SK-N-SH (cell line): ENCODE data around the gene HOXC4. TPM values are rescaled to one million over a fixed set of nuclear protein-coding genes. Genes with fewer than 3 reads are reported as not detected.

ENCODE experiments used
- CTCF ChIA-PET: fragments of 300-600, 350-600 bp; formaldehyde crosslinking; extraction: SDS; loops from one replicate; lab custom pipeline; 2021; lab: Yijun Ruan, JAX
- POLR2A ChIA-PET: fragments of 350-600 bp; sonication (Branson Sonifier 250); formaldehyde crosslinking; extraction: SDS; loops from one replicate; lab custom pipeline; 2020; ENCODE audit warnings: antibody characterized with exemption, inconsistent platforms; lab: Yijun Ruan, JAX
- DNase-seq: peaks from one replicate; pipeline ENCODE4 v3.0.0; 2012
- H2AFZ ChIP-seq: fragments of 200-600 bp; sonication (generic); 2 replicates; pipeline ENCODE4 v1.8.1; 2016; ENCODE audit warnings: antibody characterized with exemption, mild to moderate bottlenecking, low read depth
- H3F3A ChIP-seq: fragments of 200-600 bp; sonication (generic); replicated peaks from 2 replicates; pipeline ENCODE3; 2016; ENCODE audit warnings: antibody characterized with exemption, mild to moderate bottlenecking; ENCODE audit not compliant: insufficient read depth
- H3K27ac ChIP-seq, 2 experiments: fragments of 200-500 bp in 1 of 2; fragments of 200-600 bp in 1 of 2; sonication (Bioruptor generic) in 1 of 2; sonication (generic), shearing (Covaris generic) in 1 of 2; 2 replicates each; pipeline versions ENCODE4 v1.5.1 to v1.6.1; 2014 to 2016; ENCODE audit warnings: low read depth in 2 of 2, inconsistent platforms in 1 of 2, low read length in 1 of 2, mild to moderate bottlenecking in 1 of 2, mixed read lengths in 1 of 2
- H3K27me3 ChIP-seq: fragments of 200-600 bp; sonication (generic), shearing (Covaris generic); 2 replicates; pipeline ENCODE4 v1.6.1; 2016; ENCODE audit warnings: mixed run types; ENCODE audit not compliant: insufficient read depth
- H3K36me3 ChIP-seq, 2 experiments: fragments of 200-500 bp in 1 of 2; fragments of 200-600 bp in 1 of 2; sonication (Bioruptor generic) in 1 of 2; sonication (generic) in 1 of 2; replicated peaks in 1 of 2; 2 replicates each; pipeline versions ENCODE3 to v1.5.1; 2014 to 2016; ENCODE audit warnings: low read length in 1 of 2, mild to moderate bottlenecking in 1 of 2; ENCODE audit not compliant: insufficient read depth in 2 of 2, control insufficient read depth in 1 of 2
- H3K4me1 ChIP-seq, 2 experiments: fragments of 200-500 bp in 1 of 2; fragments of 200-600 bp in 1 of 2; sonication (Bioruptor generic) in 1 of 2; sonication (generic), shearing (Covaris generic) in 1 of 2; 2 replicates each; pipeline versions ENCODE4 v1.5.1 to v1.6.1; 2014 to 2016; ENCODE audit warnings: low read depth in 1 of 2, low read length in 1 of 2, mixed run types in 1 of 2; ENCODE audit not compliant: insufficient read depth in 2 of 2, control insufficient read depth in 1 of 2
- H3K4me2 ChIP-seq: fragments of 200-600 bp; sonication (generic), shearing (Covaris generic); 2 replicates; pipeline ENCODE4 v1.6.1; 2017; ENCODE audit warnings: mixed run types
- H3K4me3 ChIP-seq, 2 experiments: fragments of 200-500 bp in 1 of 2; fragments of 200-600 bp in 1 of 2; sonication (Bioruptor generic) in 1 of 2; sonication (generic), shearing (Covaris generic) in 1 of 2; 2 replicates each; pipeline versions ENCODE4 v1.5.1 to v1.8.1; 2014 to 2016; ENCODE audit warnings: low read depth in 2 of 2, inconsistent platforms in 1 of 2, low read length in 1 of 2, mild to moderate bottlenecking in 1 of 2, mixed read lengths in 1 of 2, moderate library complexity in 1 of 2
- H3K79me2 ChIP-seq: fragments of 200-600 bp; sonication (generic); 2 replicates; pipeline ENCODE4 v1.8.1; 2017; ENCODE audit warnings: mild to moderate bottlenecking; ENCODE audit not compliant: insufficient read depth
- H3K9ac ChIP-seq: fragments of 200-600 bp; sonication (generic); 2 replicates; pipeline ENCODE4 v1.6.1; 2017; ENCODE audit warnings: mixed run types
- H3K9me2 ChIP-seq: fragments of 200-600 bp; sonication (generic); 2 replicates; pipeline ENCODE4 v1.6.1; 2017; ENCODE audit warnings: mixed run types
- H3K9me3 ChIP-seq: fragments of 200-600 bp; sonication (generic); 2 replicates; pipeline ENCODE4 v1.6.1; 2017; ENCODE audit warnings: mixed run types, mild to moderate bottlenecking, moderate library complexity
- H4K20me1 ChIP-seq: fragments of 200-600 bp; sonication (generic); 2 replicates; pipeline ENCODE4 v1.6.1; 2017; ENCODE audit warnings: mild to moderate bottlenecking, mixed run types; ENCODE audit not compliant: insufficient read depth
- ELF1 ChIP-seq: IDR thresholded peaks from 2 replicates; pipeline ENCODE4 v1.4.0; 2012
- EP300 ChIP-seq, 2 experiments: IDR thresholded peaks; 2 replicates each; pipeline versions ENCODE4 v1.4.0 to v1.6.1; 2012; ENCODE audit warnings: borderline replicate concordance in 1 of 2, low read depth in 1 of 2, low read length in 1 of 2
- FOXJ3 ChIP-seq: sonication (generic); formaldehyde crosslinking; IDR thresholded peaks from 2 replicates; pipeline ENCODE4 v1.5.1; 2020; ENCODE audit warnings: mild to moderate bottlenecking, missing genetic modification reagents
- GATA2 ChIP-seq: sonication (generic); formaldehyde crosslinking; IDR thresholded peaks from 2 replicates; pipeline ENCODE4 v1.5.0; 2020; ENCODE audit warnings: mild to moderate bottlenecking, missing genetic modification reagents
- MEF2A ChIP-seq: IDR thresholded peaks from 2 replicates; pipeline ENCODE4 v1.4.0; 2012; ENCODE audit warnings: low read depth, borderline replicate concordance
- NFIC ChIP-seq: IDR thresholded peaks from 2 replicates; pipeline ENCODE4 v1.4.0; 2012; ENCODE audit warnings: borderline replicate concordance
- NRF1 ChIP-seq: IDR thresholded peaks from 2 replicates; pipeline ENCODE4 v1.6.1; 2012; ENCODE audit warnings: low read depth, mild to moderate bottlenecking, low read length
- RAD21 ChIP-seq: IDR thresholded peaks from 2 replicates; pipeline ENCODE4 v1.6.1; 2012; ENCODE audit warnings: mild to moderate bottlenecking, low read length
- RXRA ChIP-seq: IDR thresholded peaks from 2 replicates; pipeline ENCODE4 v1.4.0; 2012; ENCODE audit warnings: low read depth, mild to moderate bottlenecking, borderline replicate concordance
- WGBS: methylation state at CpG from one replicate; pipeline ENCODE4 v1.1.6; 2017; ENCODE audit warnings: low lambda C conversion rate; 5-methylcytosine and 5-hydroxymethylcytosine counted together
- polyA plus RNA-seq, 3 experiments: library from polyadenylated mRNA; depleted of rRNA; stranded (reverse); fragments of >200 nt; gene quantifications; 2 replicates each; pipeline ENCODE4 v1.2.3, GENCODE V29; 2012
- TF ChIP-seq, protein P1 (sequence below): fragments of 200-600 bp; sonication (generic); IDR thresholded peaks from 2 replicates; pipeline ENCODE4 v1.6.1; 2017; ENCODE audit warnings: antibody characterized with exemption, mild to moderate bottlenecking, moderate library complexity
- TF ChIP-seq, protein P2 (sequence below): IDR thresholded peaks from 2 replicates; pipeline ENCODE4; 2012
- TF ChIP-seq, protein P3 (sequence below): IDR thresholded peaks from 2 replicates; pipeline ENCODE4 v1.6.1; 2012; ENCODE audit warnings: mild to moderate bottlenecking, low read depth, low read length, moderate library complexity
- TF ChIP-seq, protein P4 (sequence below): IDR thresholded peaks from 2 replicates; pipeline ENCODE4 v1.4.0; 2012; ENCODE audit warnings: low read depth

HOXC4 gene
- polyA plus RNA-seq, 1 of the 3 experiments (the other 2 are of a cell fraction), result 3.7 TPM

DNA sequence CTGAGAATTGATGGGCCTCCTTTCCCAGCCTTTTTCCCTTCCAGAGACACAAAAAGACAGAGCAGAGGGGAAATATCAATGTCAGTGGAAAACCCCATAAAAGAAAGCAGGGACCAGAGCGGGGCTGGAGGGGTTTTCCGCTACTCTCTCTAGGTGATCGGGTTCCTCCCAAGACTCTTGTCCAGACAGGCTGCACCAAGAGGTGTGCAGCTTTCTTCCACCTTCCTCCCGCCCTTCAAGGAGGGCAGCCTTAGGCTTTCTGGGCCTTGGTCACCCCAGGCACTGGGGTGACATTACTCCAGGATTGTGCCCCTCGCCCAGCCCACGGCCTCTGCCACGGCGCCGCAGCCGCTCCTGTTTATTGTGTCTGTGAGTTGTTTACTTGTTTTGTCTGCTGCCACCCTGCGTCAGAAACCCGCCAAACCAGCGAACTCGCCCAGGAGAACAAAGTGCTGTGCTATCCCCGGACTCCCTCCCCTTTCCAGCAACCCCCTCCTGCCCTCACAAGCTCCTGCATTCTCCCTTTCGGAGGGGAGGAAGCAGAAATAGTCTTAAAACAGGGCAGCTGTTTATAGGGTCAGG is 32.1 kb upstream of the HOXC4 start (continued):
- TF ChIP-seq, protein P1, sequence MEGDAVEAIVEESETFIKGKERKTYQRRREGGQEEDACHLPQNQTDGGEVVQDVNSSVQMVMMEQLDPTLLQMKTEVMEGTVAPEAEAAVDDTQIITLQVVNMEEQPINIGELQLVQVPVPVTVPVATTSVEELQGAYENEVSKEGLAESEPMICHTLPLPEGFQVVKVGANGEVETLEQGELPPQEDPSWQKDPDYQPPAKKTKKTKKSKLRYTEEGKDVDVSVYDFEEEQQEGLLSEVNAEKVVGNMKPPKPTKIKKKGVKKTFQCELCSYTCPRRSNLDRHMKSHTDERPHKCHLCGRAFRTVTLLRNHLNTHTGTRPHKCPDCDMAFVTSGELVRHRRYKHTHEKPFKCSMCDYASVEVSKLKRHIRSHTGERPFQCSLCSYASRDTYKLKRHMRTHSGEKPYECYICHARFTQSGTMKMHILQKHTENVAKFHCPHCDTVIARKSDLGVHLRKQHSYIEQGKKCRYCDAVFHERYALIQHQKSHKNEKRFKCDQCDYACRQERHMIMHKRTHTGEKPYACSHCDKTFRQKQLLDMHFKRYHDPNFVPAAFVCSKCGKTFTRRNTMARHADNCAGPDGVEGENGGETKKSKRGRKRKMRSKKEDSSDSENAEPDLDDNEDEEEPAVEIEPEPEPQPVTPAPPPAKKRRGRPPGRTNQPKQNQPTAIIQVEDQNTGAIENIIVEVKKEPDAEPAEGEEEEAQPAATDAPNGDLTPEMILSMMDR, result no peak
- TF ChIP-seq MEF2A, result no peak
- no peak for TF ChIP-seq GATA2 (CRISPR knock-in tag)
- no peak for TF ChIP-seq EP300 (IDR thresholded peaks at IDR 0.05; ENCODE audit: borderline replicate concordance in 1 of 2, low read depth in 1 of 2, low read length in 1 of 2)
- no peak for TF ChIP-seq FOXJ3 (CRISPR knock-in tag)
- TF ChIP-seq, protein P2, sequence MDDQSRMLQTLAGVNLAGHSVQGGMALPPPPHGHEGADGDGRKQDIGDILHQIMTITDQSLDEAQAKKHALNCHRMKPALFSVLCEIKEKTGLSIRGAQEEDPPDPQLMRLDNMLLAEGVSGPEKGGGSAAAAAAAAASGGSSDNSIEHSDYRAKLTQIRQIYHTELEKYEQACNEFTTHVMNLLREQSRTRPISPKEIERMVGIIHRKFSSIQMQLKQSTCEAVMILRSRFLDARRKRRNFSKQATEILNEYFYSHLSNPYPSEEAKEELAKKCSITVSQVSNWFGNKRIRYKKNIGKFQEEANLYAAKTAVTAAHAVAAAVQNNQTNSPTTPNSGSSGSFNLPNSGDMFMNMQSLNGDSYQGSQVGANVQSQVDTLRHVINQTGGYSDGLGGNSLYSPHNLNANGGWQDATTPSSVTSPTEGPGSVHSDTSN, result no peak

DNA sequence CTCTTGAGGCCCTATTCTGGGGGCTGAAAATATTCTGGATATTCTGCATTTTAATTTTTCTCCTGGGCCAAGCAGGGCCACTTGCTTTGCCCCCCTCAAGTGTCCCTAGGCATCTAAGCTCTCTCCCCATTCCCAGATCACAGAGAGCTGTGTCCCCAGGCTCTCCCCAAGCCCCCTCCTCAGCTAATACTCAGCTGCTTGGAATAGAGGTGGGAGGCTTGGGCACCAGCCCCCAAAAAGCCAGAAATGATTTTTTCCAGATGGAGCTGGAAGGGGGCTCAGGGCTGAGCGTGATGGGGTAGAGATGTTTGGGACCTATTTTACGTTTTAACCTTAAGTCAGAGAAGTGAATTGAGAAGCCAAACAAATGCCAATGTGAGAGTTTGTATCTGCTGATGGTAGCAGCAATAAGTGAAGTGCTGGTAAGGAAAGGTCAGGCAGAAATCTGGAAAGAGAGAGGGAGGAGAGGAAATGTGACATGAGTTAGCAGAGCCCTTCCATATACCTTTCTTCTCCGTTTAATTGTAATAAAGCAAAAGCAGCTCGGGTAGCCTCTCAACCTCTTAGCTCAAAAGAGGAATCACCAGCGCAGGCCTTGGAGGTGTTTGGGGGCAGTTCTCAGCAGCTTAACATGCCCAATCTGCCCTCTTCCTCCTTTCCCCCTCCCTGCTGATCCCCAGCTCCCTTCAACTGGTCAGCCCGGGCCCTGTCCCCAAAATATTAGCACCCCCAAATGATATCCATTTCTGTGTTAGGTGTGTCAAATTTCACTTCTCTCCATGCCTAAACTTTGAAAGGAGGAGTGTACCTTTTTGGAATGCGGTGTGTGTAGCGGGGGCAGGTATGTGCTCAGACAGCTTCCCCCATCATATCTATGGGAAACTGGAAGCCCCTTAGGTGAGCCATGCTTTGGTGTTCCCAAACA is 30.4 kb upstream of the HOXC4 start:
- Histone ChIP-seq H3K9me3 (no peaks in the 10 kb centered on the region), H4K20me1 (no peaks in the 10 kb centered on the region), H3K36me3 (no peaks in the 10 kb centered on the region), H3K27ac (no peak overlapping the region), H3K79me2 (0 out of 2 replicates have a peak, but pooled peaks cover 7% of the 10 kb centered on the region), H3K9me2 (no peaks in the 10 kb centered on the region), H3K4me1 (peaks cover 7 to 48% of the 10 kb centered on the region in 2 experiments; a peak in 2 of 4 replicates), H3F3A (peaks cover 6% of the 10 kb centered on the region), H3K4me3 (no peak overlapping the region), H3K9ac (no peak overlapping the region), H3K4me2 (no peak overlapping the region), H2AFZ (no peak overlapping the region), H3K27me3 (no peaks in the 10 kb centered on the region)
- 79% methylated on average over 8 of the region's 8 CpGs for WGBS
- TF ChIP-seq, protein P3, sequence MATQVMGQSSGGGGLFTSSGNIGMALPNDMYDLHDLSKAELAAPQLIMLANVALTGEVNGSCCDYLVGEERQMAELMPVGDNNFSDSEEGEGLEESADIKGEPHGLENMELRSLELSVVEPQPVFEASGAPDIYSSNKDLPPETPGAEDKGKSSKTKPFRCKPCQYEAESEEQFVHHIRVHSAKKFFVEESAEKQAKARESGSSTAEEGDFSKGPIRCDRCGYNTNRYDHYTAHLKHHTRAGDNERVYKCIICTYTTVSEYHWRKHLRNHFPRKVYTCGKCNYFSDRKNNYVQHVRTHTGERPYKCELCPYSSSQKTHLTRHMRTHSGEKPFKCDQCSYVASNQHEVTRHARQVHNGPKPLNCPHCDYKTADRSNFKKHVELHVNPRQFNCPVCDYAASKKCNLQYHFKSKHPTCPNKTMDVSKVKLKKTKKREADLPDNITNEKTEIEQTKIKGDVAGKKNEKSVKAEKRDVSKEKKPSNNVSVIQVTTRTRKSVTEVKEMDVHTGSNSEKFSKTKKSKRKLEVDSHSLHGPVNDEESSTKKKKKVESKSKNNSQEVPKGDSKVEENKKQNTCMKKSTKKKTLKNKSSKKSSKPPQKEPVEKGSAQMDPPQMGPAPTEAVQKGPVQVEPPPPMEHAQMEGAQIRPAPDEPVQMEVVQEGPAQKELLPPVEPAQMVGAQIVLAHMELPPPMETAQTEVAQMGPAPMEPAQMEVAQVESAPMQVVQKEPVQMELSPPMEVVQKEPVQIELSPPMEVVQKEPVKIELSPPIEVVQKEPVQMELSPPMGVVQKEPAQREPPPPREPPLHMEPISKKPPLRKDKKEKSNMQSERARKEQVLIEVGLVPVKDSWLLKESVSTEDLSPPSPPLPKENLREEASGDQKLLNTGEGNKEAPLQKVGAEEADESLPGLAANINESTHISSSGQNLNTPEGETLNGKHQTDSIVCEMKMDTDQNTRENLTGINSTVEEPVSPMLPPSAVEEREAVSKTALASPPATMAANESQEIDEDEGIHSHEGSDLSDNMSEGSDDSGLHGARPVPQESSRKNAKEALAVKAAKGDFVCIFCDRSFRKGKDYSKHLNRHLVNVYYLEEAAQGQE, result no peak
- TF ChIP-seq ELF1, result no peak
- TF ChIP-seq FOXJ3 (CRISPR knock-in tag), result no peak
- no peak for TF ChIP-seq RXRA
- no peak for TF ChIP-seq GATA2 (CRISPR knock-in tag)
- no peak for TF ChIP-seq NRF1
- TF ChIP-seq NFIC, result no peak
- TF ChIP-seq, protein P4, sequence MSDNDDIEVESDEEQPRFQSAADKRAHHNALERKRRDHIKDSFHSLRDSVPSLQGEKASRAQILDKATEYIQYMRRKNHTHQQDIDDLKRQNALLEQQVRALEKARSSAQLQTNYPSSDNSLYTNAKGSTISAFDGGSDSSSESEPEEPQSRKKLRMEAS, result no peak
- no peak for TF ChIP-seq RAD21
- CTCF ChIA-PET, result interaction anchor here (0.6 to 23.2 kb wide), 16 partner anchors 9 to 377 kb away, joined by 3 to 548 read pairs (median 4); partner anchors contain the start of genes HOXC10, HOXC5, HOXC8 and HOXC9
- no peak for DNase-seq
- POLR2A ChIA-PET, result no interaction called here
